Muscle of leg (tissue), 11 donors: ENCODE measurements around the gene ITIH1. TPM values are rescaled to one million over a fixed set of nuclear protein-coding genes. Genes with fewer than 3 reads are reported as not detected.

ENCODE experiments used
- DNase-seq: peaks from one replicate; pipeline ENCODE4 v3.0.0; 2013
- H3K27ac ChIP-seq: one replicate; pipeline ENCODE4 v1.5.1; 2013; ENCODE audit warnings: mild to moderate bottlenecking, low read length, control low read depth
- H3K27me3 ChIP-seq: one replicate; pipeline ENCODE4 v1.6.1; 2013; ENCODE audit warnings: low read length; ENCODE audit not compliant: control insufficient read depth, insufficient read depth
- H3K36me3 ChIP-seq: one replicate; pipeline ENCODE4 v1.6.1; 2013; ENCODE audit warnings: low read length; ENCODE audit not compliant: control insufficient read depth, insufficient read depth
- H3K4me1 ChIP-seq: one replicate; pipeline ENCODE4 v1.6.1; 2013; ENCODE audit warnings: low read length; ENCODE audit not compliant: control insufficient read depth, insufficient read depth
- H3K4me3 ChIP-seq: one replicate; pipeline ENCODE4 v1.5.1; 2013; ENCODE audit warnings: low read length, control low read depth
- H3K9me3 ChIP-seq: replicated peaks from 2 replicates; pipeline ENCODE4 v1.6.1; 2013; ENCODE audit warnings: low read depth, low read length; ENCODE audit not compliant: control insufficient read depth
- WGBS: methylation state at CpG from one replicate; pipeline ENCODE4 v1.1.5; 2013; ENCODE audit warnings: missing lambda C conversion rate; ENCODE audit not compliant: insufficient coverage; 5-methylcytosine and 5-hydroxymethylcytosine counted together
- polyA plus RNA-seq, 8 donors: library from polyadenylated mRNA; unstranded; fragments of 120-200 nt; gene quantifications; one replicate each; pipeline versions ENCODE4 v1.2.1 to v1.2.3, GENCODE V29; 2013; ENCODE audit warnings: inconsistent platforms in 1 of 8, low replicate concordance in 1 of 8; ENCODE audit not compliant: insufficient read length in 8 of 8, insufficient read depth in 1 of 8
- total RNA-seq: library from RNA; stranded (reverse); fragments of 120-200 nt; gene quantifications from one replicate; pipeline ENCODE4 v1.2.4, GENCODE V29; 2013

ITIH1 gene
- total and polyA plus RNA-seq, 9 donors = 0.22 to 3.3 (median 1.5) TPM; not detected in 6

DNA sequence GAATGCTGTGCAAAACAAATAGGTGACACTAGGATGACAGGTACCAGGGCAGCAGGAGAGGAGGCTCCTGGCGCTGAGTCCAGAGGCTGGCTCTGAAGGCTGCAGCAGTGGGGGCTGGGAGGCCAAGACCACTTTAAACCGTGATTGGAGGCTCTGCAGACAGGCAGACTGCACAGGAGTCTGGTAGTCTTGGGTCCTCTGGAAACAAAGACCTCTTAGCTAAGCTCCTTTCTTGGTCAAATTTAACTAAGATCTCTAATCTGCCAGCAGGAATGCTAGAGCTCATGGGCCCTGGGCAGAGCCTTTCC lies 61.8 kb downstream of the ITIH1 start:
- Histone ChIP-seq H3K4me1 (peaks cover 73% of the 10 kb centered on the region), H3K36me3 (peaks cover 33% of the 10 kb centered on the region), H3K9me3 (no peaks in the 10 kb centered on the region), H3K27me3 (no peaks in the 10 kb centered on the region), H3K4me3 (no peak overlapping the region), H3K27ac (no peak overlapping the region)
- DNase-seq = no peak
- 75% methylated on average over 2 of the region's 2 CpGs for WGBS

DNA sequence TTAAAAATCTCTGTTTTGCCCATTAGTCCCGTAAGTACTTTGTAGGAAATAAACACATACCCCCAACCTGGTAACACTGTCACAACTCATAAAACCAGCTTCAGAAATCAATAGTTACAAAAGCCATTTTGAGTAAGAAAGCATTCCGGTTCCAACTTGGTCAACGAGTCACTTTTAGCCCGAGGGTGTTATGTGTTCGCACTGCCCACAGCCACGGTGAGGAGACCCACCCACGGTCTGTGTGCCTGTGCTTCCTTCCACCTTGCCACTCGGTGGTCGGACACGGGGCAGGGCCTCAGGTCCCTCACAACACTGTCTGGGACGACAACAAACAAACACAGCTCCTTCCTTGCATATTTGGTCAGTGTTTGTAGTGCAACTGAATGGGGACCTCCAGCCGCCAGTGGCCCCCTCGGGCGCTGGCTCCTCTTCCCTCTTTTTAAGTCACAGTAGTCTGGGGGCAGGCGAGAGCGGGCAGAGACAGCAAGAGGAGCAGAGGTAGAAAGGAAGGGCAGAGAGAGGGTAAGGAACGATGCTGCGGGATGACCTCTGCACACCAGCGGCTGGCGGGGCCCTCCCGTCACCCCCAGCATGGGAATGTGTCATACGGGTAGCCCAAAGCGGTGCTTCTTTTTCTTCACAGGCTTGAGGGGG lies 62.6 kb downstream of the ITIH1 start:
- WGBS = 82% methylated on average over 13 of the region's 23 CpGs
- Histone ChIP-seq H3K4me3 (no peak overlapping the region), H3K27ac (no peak overlapping the region), H3K36me3 (peaks cover 39% of the 10 kb centered on the region), H3K9me3 (no peaks in the 10 kb centered on the region), H3K4me1 (peaks cover 71% of the 10 kb centered on the region), H3K27me3 (no peaks in the 10 kb centered on the region)
- DNase-seq = no peak

DNA sequence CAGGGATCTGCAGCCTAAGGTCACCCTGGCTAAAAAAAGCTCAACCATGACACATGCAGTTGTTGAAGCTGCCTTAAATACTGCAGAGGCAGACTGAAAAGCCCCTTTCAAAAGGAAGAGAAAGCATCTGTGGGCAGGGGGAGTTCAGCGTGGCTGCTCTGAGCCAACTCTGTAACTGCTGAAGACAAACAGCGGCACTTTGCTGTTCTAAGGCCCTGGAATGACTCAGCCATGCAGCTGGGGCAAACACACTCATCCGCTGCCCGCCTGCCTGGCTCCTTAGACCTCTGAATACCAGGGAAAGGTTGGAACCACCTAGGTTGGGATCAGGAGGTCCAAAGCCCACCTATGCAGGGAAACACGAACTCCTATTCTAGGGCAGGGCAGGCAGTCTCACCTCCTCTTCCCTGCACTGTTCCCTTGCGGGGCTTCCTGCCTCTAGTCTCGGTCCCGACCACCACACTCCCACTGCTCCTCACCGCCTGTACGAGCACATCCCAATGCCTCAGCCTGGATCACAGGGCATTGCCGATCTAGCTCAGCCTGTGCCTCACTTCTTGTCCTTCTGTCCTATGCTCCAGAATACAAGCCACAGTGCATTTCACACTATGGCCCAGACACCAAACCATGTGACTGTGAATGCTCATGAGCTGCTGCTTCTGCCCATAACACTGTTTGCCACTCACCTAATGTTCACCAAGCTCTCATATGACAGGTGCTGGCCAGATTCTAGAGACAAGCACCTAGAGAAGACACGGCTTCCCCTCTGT lies 64.0 kb downstream of the ITIH1 start:
- no peak for DNase-seq
- peaks cover 69% of the 10 kb centered on the region for H3K4me1 ChIP-seq
- H3K27me3 ChIP-seq = no peaks in the 10 kb centered on the region
- 86% methylated on average over 12 of the region's 12 CpGs for WGBS
- H3K36me3 ChIP-seq = peaks cover 36% of the 10 kb centered on the region
- peak overlapping the region; percentile 43 for H3K27ac ChIP-seq
- H3K9me3 ChIP-seq = no peaks in the 10 kb centered on the region
- no peak overlapping the region for H3K4me3 ChIP-seq

Other genes starting within 250 kb of the ITIH1 start
- 52.0 TPM for gene NT5DC2, start 243.7 kb upstream of the ITIH1 start, total RNA-seq
- 100 to 1,000 TPM in 5 of 8 donors, 10 to 100 TPM in 3; 77.8 to 134 (median 103) TPM for gene NT5DC2, start 243.7 kb upstream of the ITIH1 start, polyA plus RNA-seq
- 15.7 TPM for gene UQCC5, start 241.0 kb upstream of the ITIH1 start, total RNA-seq
- gene UQCC5, start 241.0 kb upstream of the ITIH1 start, polyA plus RNA-seq = 10 to 100 TPM; 10.3 to 14.5 (median 11.9) TPM
- gene PBRM1, start 91.7 kb upstream of the ITIH1 start, total RNA-seq = 53.1 TPM
- 10 to 100 TPM; 26.1 to 52.8 (median 45.8) TPM for gene PBRM1, start 91.7 kb upstream of the ITIH1 start, polyA plus RNA-seq
- 88.7 TPM for gene GNL3, start 91.6 kb upstream of the ITIH1 start, total RNA-seq
- 100 to 1,000 TPM in 1 of 8 donors, 10 to 100 TPM in 7; 72.8 to 103 (median 86.7) TPM for gene GNL3, start 91.6 kb upstream of the ITIH1 start, polyA plus RNA-seq
- 87.7 TPM for gene GLT8D1, start 71.8 kb upstream of the ITIH1 start, total RNA-seq
- 100 to 1,000 TPM in 1 of 8 donors, 10 to 100 TPM in 7; 63.7 to 101 (median 79.0) TPM for gene GLT8D1, start 71.8 kb upstream of the ITIH1 start, polyA plus RNA-seq
- gene SPCS1, start 71.5 kb upstream of the ITIH1 start, total RNA-seq = 45.4 TPM
- gene SPCS1, start 71.5 kb upstream of the ITIH1 start, polyA plus RNA-seq = 10 to 100 TPM; 84.4 to 97.1 (median 87.3) TPM
- gene NEK4, start 6.7 kb upstream of the ITIH1 start, total RNA-seq = 14.9 TPM
- gene NEK4, start 6.7 kb upstream of the ITIH1 start, polyA plus RNA-seq = 10 to 100 TPM in 5 of 8 donors, 1 to 10 TPM in 3; 8.4 to 14.2 (median 10.3) TPM
- 0.84 TPM for gene ITIH3, start 17.2 kb downstream of the ITIH1 start, total RNA-seq
- 1 to 10 TPM in 6 of 8 donors, under 1 TPM in 2; 0.35 to 2.9 (median 1.4) TPM for gene ITIH3, start 17.2 kb downstream of the ITIH1 start, polyA plus RNA-seq
- gene ITIH4, start 53.1 kb downstream of the ITIH1 start, total RNA-seq = 17.7 TPM
- 10 to 100 TPM in 7 of 8 donors, 1 to 10 TPM in 1; 7.9 to 37.5 (median 22.3) TPM for gene ITIH4, start 53.1 kb downstream of the ITIH1 start, polyA plus RNA-seq
- gene MUSTN1, start 57.4 kb downstream of the ITIH1 start, total RNA-seq = 165 TPM
- gene MUSTN1, start 57.4 kb downstream of the ITIH1 start, polyA plus RNA-seq = 100 to 1,000 TPM in 6 of 8 donors, 10 to 100 TPM in 2; 93.5 to 168 (median 116) TPM
- 6.0 TPM for gene STIMATE, start 119.9 kb downstream of the ITIH1 start, total RNA-seq
- 1 to 10 TPM; 6.4 to 10.0 (median 8.0) TPM for gene STIMATE, start 119.9 kb downstream of the ITIH1 start, polyA plus RNA-seq